Activated CD8-positive, alpha-beta memory T cell treated with anti-CD3 and anti-CD28 coated beads for 36 hours (primary cell): ENCODE measurements around the gene NCAM1. TPM values are rescaled to one million over a fixed set of nuclear protein-coding genes. Genes with fewer than 3 reads are reported as not detected.
"Not testable (repeated sequence)": the region's sequence is repeated elsewhere in the genome, so short reads cannot be mapped to it uniquely, and the experiment has no call there.

Source experiments
- CTCF ChIA-PET: fragments of 350-600 bp; sonication (Branson Sonifier 250); formaldehyde crosslinking; loops from one replicate; lab custom pipeline; 2021; ENCODE audit warnings: antibody characterized with exemption; lab: Charles Lee
- POLR2A ChIA-PET: fragments of 350-600 bp; sonication (Branson Sonifier 250); formaldehyde crosslinking; loops from one replicate; lab custom pipeline; 2021; ENCODE audit warnings: antibody characterized with exemption; lab: Charles Lee
- total RNA-seq, 2 experiments: library from RNA; stranded (reverse); gene quantifications; one replicate each; pipeline ENCODE4 v1.2.3, GENCODE V29; 2021

NCAM1 gene
- total RNA-seq, 2 experiments from 2014 or later: 0.11 TPM; not detected in 1

GRCh38 chr11:113015098-113015455 is 53.9 kb downstream of the NCAM1 start:
- POLR2A ChIA-PET: no interaction called here
- CTCF ChIA-PET: no interaction called here

GRCh38 chr11:113016905-113017304 is 55.7 kb downstream of the NCAM1 start:
- ChIA-PET CTCF (no interaction called here), POLR2A (interaction anchor here (0.7 kb wide), 1 partner anchor 488 kb away, joined by 3 read pairs; no protein-coding TSS in a partner anchor)

- CTCF ChIA-PET: no interaction called here
These were observed 57.7 kb downstream of the NCAM1 start for GRCh38 chr11:113018913-113019312.

GRCh38 chr11:113019711-113020110 is 58.5 kb downstream of the NCAM1 start:
- CTCF ChIA-PET: no interaction called here
- POLR2A ChIA-PET: no interaction called here

More at GRCh38 chr11:113018913-113019312, 57.7 kb downstream of the NCAM1 start:
- POLR2A ChIA-PET: no interaction called here

- CTCF ChIA-PET: no interaction called here
- POLR2A ChIA-PET: no interaction called here
These were observed 59.9 kb downstream of the NCAM1 start for GRCh38 chr11:113021111-113021510.

GRCh38 chr11:113022262-113022661 is 61.0 kb downstream of the NCAM1 start:
- ChIA-PET CTCF (no interaction called here), POLR2A (no interaction called here)

- ChIA-PET POLR2A (no interaction called here), CTCF (interaction anchor here (1.0 kb wide), 1 partner anchor 17 kb away, joined by 3 read pairs; no protein-coding TSS in a partner anchor)
These were observed 62.0 kb downstream of the NCAM1 start for GRCh38 chr11:113023228-113023627.

GRCh38 chr11:113023986-113024385 is 62.8 kb downstream of the NCAM1 start:
- POLR2A ChIA-PET: no interaction called here
- CTCF ChIA-PET: interaction anchor here (1.0 kb wide), 1 partner anchor 16 kb away, joined by 3 read pairs; no protein-coding TSS in a partner anchor

- ChIA-PET POLR2A (no interaction called here), CTCF (no interaction called here)
These were observed 65.6 kb downstream of the NCAM1 start for GRCh38 chr11:113026778-113027177.

- ChIA-PET POLR2A (no interaction called here), CTCF (no interaction called here)
These were observed 73.4 kb downstream of the NCAM1 start for GRCh38 chr11:113034576-113034975.

GRCh38 chr11:113035708-113036107 is 74.5 kb downstream of the NCAM1 start:
- POLR2A ChIA-PET: no interaction called here
- CTCF ChIA-PET: no interaction called here

GRCh38 chr11:113043698-113044097 is 82.5 kb downstream of the NCAM1 start:
- ChIA-PET POLR2A (no interaction called here), CTCF (no interaction called here)

- ChIA-PET CTCF (no interaction called here), POLR2A (no interaction called here)
These were observed 83.9 kb downstream of the NCAM1 start for GRCh38 chr11:113045146-113045545.

- POLR2A ChIA-PET: no interaction called here
These were observed 85.6 kb downstream of the NCAM1 start for GRCh38 chr11:113046866-113047265.

GRCh38 chr11:113048820-113049768 is 87.9 kb downstream of the NCAM1 start:
- POLR2A ChIA-PET: no interaction called here
- CTCF ChIA-PET: interaction anchor here (1.3 kb wide), 1 partner anchor 9 kb away, joined by 4 read pairs; no protein-coding TSS in a partner anchor

More at GRCh38 chr11:113046866-113047265, 85.6 kb downstream of the NCAM1 start:
- CTCF ChIA-PET: no interaction called here

GRCh38 chr11:113053042-113053441 is 91.8 kb downstream of the NCAM1 start:
- CTCF ChIA-PET, POLR2A ChIA-PET: not testable (repeated sequence)

GRCh38 chr11:113057038-113057437 is 95.8 kb downstream of the NCAM1 start:
- CTCF ChIA-PET: interaction anchor here (1.0 kb wide), 1 partner anchor 8 kb away, joined by 4 read pairs; no protein-coding TSS in a partner anchor
- POLR2A ChIA-PET: no interaction called here

GRCh38 chr11:113059548-113059947 is 98.3 kb downstream of the NCAM1 start:
- CTCF ChIA-PET: no interaction called here
- POLR2A ChIA-PET: no interaction called here

- ChIA-PET CTCF (no interaction called here), POLR2A (no interaction called here)
These were observed 104.1 kb downstream of the NCAM1 start for GRCh38 chr11:113065330-113065729.

- CTCF ChIA-PET: no interaction called here
These were observed 111.1 kb downstream of the NCAM1 start for GRCh38 chr11:113072237-113072858.

More at GRCh38 chr11:113072237-113072858, 111.1 kb downstream of the NCAM1 start:
- POLR2A ChIA-PET: no interaction called here
